GM12872 (cell line): ENCODE measurements around the gene CNOT6.

Experiments
- TF ChIP-seq, protein P1 (sequence below): IDR thresholded peaks from 3 replicates; pipeline ENCODE4 v1.5.1; 2011; ENCODE audit warnings: low read depth, mild to moderate bottlenecking, low read length, moderate library complexity; ENCODE audit not compliant: insufficient read depth

CNOT6 gene

DNA sequence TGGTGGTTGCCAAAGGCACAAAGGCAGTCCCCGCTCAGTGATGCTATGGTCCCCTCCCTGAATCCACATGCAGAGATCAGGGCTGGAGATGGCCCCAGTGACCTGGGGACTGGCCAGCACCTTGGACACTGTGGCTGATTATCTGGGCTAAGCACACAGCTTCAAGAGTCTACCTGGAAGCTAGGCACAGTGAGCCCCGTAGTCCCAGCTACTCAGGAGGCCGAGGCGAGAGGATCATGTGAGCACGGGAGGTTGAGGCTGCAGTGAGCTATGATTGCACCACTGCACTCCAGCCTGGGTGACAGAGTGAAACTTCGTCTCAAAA, 105.4 kb downstream of the CNOT6 start:
- TF ChIP-seq, protein P1, sequence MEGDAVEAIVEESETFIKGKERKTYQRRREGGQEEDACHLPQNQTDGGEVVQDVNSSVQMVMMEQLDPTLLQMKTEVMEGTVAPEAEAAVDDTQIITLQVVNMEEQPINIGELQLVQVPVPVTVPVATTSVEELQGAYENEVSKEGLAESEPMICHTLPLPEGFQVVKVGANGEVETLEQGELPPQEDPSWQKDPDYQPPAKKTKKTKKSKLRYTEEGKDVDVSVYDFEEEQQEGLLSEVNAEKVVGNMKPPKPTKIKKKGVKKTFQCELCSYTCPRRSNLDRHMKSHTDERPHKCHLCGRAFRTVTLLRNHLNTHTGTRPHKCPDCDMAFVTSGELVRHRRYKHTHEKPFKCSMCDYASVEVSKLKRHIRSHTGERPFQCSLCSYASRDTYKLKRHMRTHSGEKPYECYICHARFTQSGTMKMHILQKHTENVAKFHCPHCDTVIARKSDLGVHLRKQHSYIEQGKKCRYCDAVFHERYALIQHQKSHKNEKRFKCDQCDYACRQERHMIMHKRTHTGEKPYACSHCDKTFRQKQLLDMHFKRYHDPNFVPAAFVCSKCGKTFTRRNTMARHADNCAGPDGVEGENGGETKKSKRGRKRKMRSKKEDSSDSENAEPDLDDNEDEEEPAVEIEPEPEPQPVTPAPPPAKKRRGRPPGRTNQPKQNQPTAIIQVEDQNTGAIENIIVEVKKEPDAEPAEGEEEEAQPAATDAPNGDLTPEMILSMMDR = no peak

DNA sequence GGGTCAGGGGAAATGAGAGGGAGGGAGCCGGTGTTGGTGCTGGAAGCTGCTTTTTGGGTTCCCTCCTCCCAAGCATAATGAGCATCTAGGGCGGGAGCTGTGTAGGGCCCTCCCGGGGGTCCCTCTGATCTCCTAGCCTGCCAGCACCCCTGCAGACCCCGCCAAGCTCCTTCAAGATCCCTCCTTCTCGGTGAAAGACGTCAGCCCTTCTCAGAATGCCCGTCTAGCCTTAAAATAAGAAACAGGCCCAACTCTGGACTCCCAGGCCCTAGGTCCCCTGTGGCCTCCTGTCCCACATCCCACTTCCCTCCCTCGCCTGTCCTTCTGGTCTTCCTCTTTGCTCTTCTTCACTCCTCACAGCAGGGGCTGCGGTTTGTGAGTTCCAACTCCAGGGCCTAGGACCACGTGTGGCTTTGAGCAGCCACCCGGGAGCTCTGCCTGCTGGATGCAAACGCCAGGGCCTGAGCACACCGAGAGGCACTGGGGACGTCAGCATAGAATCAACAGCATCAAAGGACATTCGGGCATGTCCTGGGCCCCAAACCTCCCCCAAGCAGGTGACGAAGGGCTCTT, 105.9 kb downstream of the CNOT6 start:
- TF ChIP-seq, protein P1 = no peak

DNA sequence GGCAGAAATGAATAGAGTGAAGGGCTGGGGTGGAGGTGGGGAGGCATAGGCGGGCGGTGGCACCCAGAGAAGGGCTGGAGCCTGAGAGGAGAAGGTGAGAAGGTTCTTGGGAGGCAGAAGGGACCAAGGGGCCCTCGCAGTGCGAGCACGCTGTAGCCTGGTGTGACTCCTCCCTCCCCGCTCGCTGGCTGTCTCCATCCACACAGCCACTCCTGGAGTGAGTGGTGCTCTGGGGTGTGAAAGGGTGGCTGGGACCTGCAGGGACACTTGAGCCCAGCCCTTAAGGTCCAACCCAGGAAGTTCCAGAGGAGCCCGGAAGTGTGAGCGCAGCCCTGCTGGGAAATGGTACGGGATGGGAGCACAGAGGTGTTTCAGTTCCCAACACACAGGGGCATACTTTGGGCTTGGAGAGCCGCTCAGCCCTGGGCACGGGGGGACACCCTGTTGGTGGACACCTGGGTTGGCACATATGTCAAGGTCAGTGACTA, 106.4 kb downstream of the CNOT6 start:
- TF ChIP-seq, protein P1 = no peak

DNA sequence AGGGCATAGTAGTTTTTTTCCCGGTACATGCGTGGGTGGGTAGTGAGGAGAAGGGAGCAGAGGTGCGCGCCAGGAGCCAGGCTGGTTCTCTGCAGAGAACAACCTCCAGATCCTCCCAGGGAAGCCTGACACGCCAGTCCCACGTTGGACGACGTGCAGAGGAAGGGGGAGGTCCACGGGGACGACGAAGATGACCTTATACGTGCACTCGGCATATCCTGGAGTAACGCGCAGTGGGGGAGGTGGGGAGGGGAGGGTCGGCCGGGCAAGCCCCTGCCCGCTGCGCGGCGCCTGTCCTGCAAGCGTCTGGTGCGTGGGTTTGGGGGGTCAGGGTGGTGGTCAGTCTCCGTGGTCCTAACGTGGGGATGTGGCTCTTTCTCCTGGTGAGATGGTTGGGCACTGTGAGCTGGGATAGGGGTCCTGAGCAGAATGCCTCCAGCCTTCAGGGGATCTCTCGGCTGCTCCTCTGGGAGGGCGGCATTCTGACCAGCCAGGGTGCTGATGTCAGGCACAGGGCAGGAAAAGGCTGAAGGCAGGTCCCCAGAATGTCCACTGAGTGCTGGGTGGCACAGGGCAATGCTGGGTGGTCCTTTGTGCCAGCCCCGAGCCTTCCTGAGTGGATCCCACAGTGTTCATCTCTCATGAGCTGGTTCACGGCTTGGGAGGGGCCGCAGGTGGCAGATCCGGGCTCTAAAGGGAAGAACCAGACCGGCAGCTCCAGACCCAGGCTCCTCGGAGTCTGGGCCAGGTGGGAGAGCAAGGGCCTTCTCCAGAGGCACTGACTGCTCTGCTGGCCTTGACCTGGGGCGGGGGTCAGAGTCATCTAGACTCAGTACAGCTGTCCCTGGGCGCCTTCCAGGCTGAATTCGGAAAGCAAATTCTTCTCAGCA, 107.7 kb downstream of the CNOT6 start:
- TF ChIP-seq, protein P1 = no peak

DNA sequence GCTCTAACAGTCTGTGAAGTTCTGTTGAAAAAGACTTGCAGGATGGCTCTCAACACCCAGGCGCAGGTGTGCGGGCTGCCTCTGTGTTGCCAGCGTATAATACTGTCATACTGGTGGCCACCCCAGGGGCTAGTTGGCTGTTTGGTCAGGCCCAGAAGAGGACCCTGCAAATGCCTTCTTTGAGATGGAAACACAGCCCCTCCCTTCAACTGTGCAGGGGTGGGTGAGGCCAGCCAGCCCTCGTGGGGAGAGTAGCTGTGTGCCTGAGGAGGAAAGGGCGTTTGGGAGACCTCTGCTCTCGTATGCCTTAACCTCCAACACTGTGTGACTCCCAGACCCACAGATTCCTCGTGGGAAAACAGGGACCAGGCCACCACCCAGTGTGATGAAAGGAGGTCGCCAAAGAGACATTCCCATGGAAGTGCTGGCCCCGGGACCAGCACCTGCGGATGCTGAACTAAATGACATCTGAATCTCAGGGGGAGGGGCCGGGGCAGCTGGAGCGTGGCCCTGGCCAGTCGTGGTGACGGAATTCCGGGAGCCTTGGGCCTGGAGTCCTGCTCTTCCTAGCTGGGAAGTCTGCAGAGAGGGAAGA, 108.4 kb downstream of the CNOT6 start:
- TF ChIP-seq, protein P1 = no peak

DNA sequence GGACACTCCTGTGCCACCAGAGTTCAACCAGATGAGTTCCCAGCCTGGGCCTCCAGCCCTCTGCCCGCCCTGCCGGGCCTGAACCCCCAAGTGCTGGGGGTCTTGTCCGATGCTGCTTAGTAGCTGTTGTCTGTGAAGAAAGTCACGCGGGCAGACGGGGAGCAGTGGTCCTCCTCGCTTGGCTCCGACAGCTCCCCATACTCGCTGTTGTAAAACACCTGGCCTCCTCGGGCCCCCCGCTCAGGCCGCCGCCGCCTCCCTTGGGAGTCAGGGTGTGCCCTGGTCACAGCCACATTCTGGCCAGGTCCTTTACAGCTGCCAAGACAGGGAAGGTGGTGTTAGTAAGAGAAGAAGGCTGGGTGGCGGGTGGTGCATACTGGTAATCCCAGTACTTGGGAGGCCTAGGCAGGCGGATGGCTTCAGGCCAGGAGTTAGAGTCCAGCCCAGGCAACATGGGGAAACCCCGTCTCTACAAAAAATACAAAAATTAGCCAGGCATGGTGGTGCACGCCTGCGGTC, 109.0 kb downstream of the CNOT6 start:
- TF ChIP-seq, protein P1 = no peak

DNA sequence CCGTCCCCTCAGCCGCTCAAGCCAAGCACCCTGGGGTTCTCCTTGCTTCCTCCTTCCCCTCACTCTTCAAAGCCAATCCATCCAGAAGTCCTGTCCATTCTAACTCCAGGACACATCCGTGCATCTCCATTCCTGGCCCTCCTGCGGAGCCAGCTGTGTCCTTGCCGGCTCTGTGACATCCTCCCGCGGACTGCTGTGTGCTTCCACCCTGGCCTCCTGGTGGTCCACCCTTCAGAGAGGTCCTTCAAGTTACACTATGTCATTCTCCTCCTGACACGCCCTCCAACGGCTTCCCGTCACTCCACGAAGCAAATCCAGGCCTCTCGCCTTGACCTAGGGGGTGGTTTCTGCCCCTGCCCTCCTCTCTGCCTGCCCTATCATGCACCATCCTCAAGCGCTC, 110.1 kb downstream of the CNOT6 start:
- TF ChIP-seq, protein P1 = no peak
